GM10266 (cell line): ENCODE results near the gene AGAP2.

ENCODE experiments used
- DNase-seq: peaks from one replicate; pipeline ENCODE4 v3.0.0; 2012; ENCODE audit errors: extremely low spot score
- TF ChIP-seq, protein P1 (sequence below): IDR thresholded peaks from 2 replicates; pipeline ENCODE4 v1.5.1; 2012; ENCODE audit warnings: mild to moderate bottlenecking, low read depth; ENCODE audit not compliant: control insufficient read depth, insufficient read depth; ENCODE audit errors: missing control alignments

AGAP2 gene

GRCh38 chr12:57744777-57745484 is 6.4 kb upstream of the AGAP2 start, which contains the start of gene TSPAN31:
TSS of gene TSPAN31 (plus strand) at chr12:57745039. CDS start at chr12:57745155, 116 bp downstream.
- peak; percentile 92 for DNase-seq
- TF ChIP-seq, protein P1, sequence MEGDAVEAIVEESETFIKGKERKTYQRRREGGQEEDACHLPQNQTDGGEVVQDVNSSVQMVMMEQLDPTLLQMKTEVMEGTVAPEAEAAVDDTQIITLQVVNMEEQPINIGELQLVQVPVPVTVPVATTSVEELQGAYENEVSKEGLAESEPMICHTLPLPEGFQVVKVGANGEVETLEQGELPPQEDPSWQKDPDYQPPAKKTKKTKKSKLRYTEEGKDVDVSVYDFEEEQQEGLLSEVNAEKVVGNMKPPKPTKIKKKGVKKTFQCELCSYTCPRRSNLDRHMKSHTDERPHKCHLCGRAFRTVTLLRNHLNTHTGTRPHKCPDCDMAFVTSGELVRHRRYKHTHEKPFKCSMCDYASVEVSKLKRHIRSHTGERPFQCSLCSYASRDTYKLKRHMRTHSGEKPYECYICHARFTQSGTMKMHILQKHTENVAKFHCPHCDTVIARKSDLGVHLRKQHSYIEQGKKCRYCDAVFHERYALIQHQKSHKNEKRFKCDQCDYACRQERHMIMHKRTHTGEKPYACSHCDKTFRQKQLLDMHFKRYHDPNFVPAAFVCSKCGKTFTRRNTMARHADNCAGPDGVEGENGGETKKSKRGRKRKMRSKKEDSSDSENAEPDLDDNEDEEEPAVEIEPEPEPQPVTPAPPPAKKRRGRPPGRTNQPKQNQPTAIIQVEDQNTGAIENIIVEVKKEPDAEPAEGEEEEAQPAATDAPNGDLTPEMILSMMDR, result no peak

GRCh38 chr12:57744194-57744776 is 5.7 kb upstream of the AGAP2 start:
- TF ChIP-seq, protein P1, result no peak
- peak; percentile 76 for DNase-seq

GRCh38 chr12:57743769-57744168 is 5.2 kb upstream of the AGAP2 start:
- TF ChIP-seq, protein P1, result no peak
- no peak for DNase-seq

DNA sequence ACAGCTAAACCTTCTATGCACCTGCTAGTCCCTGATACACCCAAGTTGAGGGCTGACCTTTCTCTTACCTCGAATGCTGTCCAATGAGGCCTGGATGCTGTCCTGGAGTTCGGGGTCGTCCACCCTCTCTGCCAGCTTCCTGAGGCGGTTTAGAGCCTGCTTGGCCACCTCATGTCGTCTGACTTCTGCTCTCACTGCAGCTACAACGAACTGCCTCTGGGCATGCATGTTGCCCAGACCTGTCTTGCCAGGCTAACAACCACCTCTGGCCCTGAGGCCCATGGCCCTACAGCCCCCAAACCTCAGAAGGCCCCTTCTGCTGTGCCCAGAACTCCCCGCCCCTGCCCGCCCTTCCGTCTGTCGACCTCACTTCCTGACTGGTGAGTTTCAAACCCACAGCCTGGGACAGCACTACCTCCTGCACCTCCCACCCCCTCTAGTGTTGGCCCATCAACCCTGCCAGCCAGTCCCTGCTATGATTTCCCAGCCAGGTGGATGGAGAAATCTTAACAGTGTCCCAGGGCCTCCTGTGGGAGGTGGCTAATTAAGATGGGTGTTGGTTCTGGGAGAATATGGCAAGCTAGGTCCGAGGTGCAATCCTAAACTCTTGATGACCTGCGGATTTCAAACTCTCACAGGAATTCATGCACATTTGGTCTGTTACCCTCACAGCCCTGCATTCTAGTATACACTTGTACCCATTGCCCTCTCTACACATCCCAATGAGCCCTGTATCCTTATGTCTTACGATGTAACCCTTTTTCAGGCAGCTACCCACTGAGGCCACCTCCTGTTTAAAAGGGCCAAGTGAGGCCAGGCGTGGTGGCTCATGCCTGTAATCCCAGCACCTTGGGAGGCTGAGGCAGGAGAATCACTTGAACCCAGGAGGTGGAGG is 3.5 kb upstream of the AGAP2 start:
- TF ChIP-seq, protein P1, result peak; percentile 73
- DNase-seq, result peak; percentile 84

- TF ChIP-seq, protein P1, result no peak
- no peak for DNase-seq
These were observed 2.9 kb upstream of the AGAP2 start for GRCh38 chr12:57741413-57741789.

- peak; percentile 85 for DNase-seq
- TF ChIP-seq, protein P1, result no peak
These were observed 2.3 kb upstream of the AGAP2 start for GRCh38 chr12:57740656-57741412.
